GM13977 (cell line): ENCODE measurements around the gene DESI1.

Experiments used
- DNase-seq: peaks from one replicate; pipeline ENCODE4 v3.0.0; 2012; ENCODE audit warnings: low spot score
- in situ Hi-C: fragments of 300-500 bp; cut with MboI; formaldehyde crosslinking; loops from one replicate; pipeline ENCODE4 v1.12.0; 2022; ENCODE audit warnings: low sequenced_read_pairs, low pct_unique_long_range_greater_than_20kb, mixed read lengths, inconsistent platforms; ENCODE audit not compliant: unreplicated experiment
- TF ChIP-seq, protein P1 (sequence below): IDR thresholded peaks from 2 replicates; pipeline ENCODE4 v1.5.1; 2012; ENCODE audit warnings: mild to moderate bottlenecking, control low read depth; ENCODE audit not compliant: insufficient read depth; ENCODE audit errors: extremely low read depth, missing control alignments

DESI1 gene

GRCh38 chr22:41556561-41556960 lies 64.3 kb downstream of the DESI1 start:
- TF ChIP-seq, protein P1, sequence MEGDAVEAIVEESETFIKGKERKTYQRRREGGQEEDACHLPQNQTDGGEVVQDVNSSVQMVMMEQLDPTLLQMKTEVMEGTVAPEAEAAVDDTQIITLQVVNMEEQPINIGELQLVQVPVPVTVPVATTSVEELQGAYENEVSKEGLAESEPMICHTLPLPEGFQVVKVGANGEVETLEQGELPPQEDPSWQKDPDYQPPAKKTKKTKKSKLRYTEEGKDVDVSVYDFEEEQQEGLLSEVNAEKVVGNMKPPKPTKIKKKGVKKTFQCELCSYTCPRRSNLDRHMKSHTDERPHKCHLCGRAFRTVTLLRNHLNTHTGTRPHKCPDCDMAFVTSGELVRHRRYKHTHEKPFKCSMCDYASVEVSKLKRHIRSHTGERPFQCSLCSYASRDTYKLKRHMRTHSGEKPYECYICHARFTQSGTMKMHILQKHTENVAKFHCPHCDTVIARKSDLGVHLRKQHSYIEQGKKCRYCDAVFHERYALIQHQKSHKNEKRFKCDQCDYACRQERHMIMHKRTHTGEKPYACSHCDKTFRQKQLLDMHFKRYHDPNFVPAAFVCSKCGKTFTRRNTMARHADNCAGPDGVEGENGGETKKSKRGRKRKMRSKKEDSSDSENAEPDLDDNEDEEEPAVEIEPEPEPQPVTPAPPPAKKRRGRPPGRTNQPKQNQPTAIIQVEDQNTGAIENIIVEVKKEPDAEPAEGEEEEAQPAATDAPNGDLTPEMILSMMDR: no peak
- DNase-seq: no peak
- in situ Hi-C loops: no loop called here

DNA sequence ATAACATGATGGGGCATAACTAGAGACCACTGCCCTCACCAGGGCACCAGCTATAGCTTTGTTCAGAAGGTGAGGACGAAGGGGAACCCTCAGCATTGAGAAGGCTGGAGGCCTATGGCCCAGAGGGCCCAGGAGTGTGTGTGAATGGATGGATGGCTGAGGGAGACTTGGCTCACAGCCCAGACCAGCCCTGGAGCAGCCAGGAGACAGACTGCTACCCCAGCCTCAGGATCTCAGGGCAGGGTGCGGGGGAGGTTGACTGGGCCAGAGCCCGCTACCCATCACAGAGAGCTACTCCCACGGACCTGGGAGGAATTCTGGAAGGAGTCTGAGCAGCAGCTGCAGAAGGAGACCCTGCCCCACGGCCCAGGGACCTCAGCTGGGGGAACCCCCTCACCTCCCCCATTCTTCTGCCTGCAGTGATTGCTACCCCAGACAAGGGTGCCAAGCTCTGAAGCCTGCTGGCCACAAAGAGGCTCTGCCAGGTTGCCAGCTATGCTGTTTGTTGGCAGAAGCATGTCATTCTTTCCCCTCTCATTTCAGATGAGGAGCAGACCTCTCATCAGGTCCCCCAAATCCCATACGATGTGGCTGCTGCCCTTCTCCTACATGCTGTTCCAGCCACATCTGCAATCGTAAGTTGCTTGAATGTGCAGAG lies 65.4 kb downstream of the DESI1 start:
- TF ChIP-seq, protein P1: no peak
- DNase-seq: no peak
- in situ Hi-C loops: no loop called here

GRCh38 chr22:41551877-41552582 lies 68.8 kb downstream of the DESI1 start:
- TF ChIP-seq, protein P1: no peak
- in situ Hi-C loops: no loop called here
- DNase-seq: no peak

GRCh38 chr22:41550952-41551491 lies 69.8 kb downstream of the DESI1 start:
- TF ChIP-seq, protein P1: no peak
- DNase-seq: no peak
- in situ Hi-C loops: no loop called here

- TF ChIP-seq, protein P1: no peak
- no peak for DNase-seq
- in situ Hi-C loops: no loop called here
Measured at GRCh38 chr22:41548830-41549211, 72.0 kb downstream of the DESI1 start.
